Activated effector memory CD4-positive, alpha-beta T cell treated with Interleukin-2 at 50 U/mL for 16 hours (primary cell): Measurements from ENCODE around the gene CACUL1.
"Not testable (repeated sequence)": the region's sequence is repeated elsewhere in the genome, so short reads cannot be mapped to it uniquely, and the experiment has no call there.

Source experiments
- DNase-seq: peaks from one replicate; pipeline ENCODE4 v3.0.0-alpha.2; 2020

Gene CACUL1

GRCh38 chr10:118754556-118755423 is at the start of gene CACUL1:
CACUL1 (minus strand) TSS chr10:118754970; CDS start chr10:118754762, 208 bp downstream.
- DNase-seq: peak; percentile 100

DNA sequence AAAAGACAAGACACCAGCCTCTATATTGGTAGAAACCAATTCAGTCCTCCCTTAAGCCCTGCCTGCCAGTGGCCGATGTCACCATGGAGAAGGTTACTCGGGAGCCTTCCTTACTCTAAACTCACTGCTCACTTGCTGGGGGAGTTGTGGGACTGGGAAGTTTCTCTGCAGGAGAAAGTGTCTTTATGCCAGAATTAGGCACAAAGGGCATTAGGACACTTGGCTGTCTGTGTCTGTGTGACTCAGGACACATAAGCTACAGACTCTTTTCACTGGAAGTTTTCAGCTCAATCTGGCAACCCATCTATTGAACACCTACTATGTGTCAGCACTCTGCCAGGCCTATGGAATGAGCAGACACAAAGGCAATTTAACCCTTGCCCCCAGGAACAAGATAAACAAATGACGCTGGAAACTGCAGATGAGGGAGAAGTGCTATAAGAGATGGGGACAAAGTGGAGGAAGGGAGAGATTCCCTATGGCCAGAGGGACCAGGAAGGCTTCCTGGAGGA is 49.5 kb upstream of the CACUL1 start:
- DNase-seq: no peak

- DNase-seq: no peak
These were observed 47.5 kb upstream of the CACUL1 start for GRCh38 chr10:118802126-118802793.

DNA sequence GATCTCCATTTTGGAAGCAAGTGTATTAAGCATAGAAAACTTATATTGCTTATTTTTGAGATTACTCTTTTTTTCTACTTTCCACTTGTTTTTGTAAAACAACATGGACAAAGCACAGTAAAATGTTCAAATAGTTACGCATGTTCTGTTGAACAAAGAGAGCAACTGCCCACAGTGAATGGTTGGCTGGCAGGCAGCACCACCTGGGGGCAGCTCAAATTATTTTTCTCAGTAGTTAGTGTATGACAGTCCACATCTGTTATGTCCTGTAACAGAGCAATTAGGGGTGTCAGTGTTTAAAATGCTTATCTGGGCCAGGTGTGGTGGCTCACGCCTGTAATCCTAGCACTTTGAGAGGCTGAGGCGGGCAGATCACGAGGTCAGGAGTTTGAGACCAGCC is 46.1 kb upstream of the CACUL1 start:
- DNase-seq: no peak

GRCh38 chr10:118799777-118800176 is 45.0 kb upstream of the CACUL1 start:
- DNase-seq: no peak

DNA sequence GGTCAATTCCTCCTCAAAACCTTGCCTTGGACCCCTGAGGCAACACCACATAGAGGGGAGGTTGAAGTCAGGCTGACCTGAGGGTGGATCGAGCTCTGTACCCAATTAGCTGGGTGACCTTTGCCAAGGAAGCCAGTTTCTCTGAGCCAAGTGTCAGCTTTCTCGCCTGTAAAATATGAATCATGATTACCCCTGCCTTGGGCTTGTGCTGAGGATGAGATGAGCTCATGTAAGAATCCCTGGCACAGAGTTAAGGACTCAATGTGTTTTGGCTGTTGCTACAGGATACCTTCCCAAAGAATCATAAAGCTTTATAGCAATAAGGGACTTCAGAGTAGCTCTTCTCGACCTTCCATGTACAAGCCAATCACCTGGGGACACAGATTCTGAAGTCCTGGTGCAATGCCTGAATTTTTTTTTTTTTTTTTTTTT is 43.5 kb upstream of the CACUL1 start:
- DNase-seq: no peak

DNA sequence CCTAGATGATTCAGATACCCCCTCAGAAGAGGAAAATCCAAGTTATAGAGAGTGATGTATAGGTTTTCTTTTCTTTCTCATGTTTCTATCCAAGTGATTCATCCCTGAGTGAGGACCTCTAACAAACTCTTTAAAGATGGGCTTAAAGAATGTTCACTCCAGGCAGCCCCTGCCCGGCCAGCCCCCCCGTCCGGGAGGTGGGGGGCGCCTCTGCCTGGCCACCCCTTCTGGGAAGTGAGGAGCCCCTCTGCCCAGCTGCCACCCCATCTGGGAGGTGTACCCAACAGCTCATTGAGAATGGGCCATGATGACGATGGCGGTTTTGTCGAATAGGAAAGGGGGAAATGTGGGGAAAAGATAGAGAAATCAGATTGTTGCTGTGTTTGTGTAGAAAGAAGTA is 40.2 kb upstream of the CACUL1 start:
- DNase-seq: not testable (repeated sequence)

DNA sequence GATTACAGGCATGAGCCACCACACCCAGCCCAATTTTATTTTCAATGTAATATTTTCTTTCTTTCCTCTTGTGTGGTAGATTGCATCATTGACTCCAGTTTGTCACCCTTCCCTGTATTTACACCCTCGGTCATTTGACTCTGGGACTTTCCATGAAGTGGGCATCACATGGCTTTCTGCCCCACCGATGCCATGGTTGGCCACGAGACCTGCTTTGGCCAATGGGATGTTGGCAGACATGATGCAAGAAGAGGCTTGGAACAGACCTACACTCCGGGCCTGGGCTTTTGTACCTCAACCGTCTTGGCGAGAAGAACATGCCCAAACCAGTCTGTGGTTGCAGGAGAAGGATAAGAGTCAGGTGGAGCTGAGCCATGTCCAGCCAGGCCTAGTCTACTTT is 38.8 kb upstream of the CACUL1 start:
- no peak for DNase-seq

- DNase-seq: no peak
These were observed 37.8 kb upstream of the CACUL1 start for GRCh38 chr10:118792526-118792925.

- no peak for DNase-seq
These were observed 35.3 kb upstream of the CACUL1 start for GRCh38 chr10:118790058-118790457.

DNA sequence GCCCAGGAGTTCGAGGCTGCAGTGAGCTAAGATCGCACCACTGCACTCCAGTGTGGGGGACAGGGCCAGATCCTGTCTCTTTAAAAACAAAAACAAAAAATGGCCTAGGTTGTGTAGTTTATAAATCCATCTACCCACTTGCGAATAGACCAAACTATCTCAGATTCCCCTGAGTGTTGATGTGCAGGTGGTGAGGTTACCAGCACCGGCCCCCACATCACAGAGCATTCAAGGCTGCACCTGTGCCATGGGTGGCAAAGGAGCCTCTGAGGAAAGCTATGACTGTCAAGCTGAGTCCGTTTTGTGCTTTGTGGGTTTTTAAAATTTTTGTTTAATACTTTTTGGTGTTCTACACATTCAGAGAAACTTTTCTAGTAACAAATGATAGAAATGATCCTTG is 30.8 kb upstream of the CACUL1 start:
- DNase-seq: no peak

DNA sequence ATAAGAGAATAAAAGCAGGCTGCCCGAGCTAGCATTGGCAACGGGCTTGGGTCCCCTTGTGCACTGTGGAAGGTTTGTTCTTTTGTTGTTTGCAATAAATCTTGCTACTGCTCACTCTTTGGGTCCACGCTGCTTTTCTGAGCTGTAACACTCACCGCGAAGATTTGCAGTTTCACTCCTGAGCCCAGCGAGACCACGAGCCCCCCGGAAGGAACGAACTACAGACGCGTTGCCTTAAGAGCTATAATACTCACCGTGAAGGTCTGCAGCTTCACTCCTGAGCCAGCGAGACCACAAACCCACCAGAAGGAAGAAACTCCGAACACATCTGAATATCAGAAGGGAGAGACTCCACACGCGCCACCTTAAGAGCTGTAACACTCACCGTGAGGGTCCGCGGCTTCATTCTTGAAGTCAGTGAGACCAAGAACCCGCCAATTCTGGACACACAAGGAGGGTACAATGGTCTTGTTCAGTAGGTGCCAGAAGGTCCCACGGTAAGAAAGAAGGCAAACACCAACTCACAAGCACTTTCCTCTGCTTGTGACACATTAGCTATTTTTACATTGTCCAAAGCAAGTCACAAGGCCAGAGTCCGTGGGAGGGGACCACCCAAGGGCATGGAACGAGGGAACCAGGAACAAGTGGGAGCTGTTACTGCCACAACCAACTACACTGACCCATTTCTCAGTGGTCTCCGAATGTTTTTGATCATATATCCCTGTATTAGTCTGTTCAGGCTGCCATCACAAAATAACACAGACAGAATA is 29.2 kb upstream of the CACUL1 start:
- no peak for DNase-seq

DNA sequence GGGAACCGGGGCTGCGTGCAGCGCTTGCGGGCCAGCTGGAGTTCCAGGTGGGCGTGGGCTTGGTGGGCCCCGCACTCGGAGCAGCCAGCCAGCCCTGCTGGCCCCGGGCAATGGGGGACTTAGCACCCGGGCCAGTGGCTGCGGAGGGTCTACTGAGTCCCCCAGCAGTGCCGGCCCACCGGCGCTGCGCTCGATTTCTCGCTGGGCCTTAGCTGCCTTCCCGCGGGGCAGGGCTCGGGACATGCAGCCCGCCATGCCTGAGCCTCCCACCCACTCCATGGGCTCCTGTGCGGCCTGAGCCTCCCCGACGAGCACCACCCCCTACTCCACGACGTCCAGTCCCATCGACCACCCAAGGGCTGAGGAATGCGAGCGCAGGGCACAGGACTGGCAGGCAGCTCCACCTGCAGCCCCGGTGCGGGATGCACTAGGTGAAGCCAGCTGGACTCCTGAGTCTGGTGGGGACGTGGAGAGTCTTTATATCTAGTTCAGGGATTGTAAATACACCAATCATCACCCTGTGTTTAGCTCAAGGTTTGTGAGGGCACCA is 28.2 kb upstream of the CACUL1 start:
- DNase-seq: not testable (repeated sequence)

DNA sequence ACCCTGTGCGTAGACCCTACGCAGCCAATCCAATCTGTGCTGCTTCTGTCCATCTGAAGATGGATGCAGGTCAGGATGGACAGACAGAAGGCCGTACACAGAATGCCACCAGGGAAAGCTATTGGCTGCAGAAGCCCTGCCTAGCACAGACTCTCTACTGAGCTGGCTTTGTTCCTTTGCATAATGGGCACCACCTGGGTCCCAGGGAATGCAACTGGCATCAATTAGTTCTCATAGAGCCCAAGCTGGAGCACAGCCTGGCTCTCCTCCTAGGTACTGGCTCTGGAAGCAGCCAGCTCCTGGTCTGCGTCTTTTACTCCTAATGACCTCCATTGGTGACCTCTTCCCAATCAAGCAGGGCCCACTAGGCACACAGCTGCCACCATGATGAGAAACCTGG is 26.8 kb upstream of the CACUL1 start:
- DNase-seq: no peak

DNA sequence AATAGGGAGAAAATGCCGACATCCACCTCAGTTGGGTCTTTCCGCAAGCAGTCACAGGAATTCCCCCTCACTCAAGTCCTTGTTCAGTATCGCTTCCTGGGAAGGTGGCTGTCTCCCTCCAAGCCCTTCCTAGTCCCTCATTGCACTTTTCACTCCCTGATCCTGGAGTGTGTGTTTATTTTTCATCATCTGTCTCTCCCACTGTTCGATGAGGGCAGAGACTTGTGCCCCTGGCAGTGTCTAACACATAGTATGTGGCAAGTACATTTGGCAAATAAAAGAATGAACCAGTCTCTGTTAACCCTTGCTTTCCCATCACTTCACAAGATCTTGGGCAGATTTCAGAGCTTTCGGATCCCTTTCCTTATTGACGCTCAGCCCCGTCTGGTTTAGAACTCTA is 24.0 kb upstream of the CACUL1 start:
- no peak for DNase-seq

DNA sequence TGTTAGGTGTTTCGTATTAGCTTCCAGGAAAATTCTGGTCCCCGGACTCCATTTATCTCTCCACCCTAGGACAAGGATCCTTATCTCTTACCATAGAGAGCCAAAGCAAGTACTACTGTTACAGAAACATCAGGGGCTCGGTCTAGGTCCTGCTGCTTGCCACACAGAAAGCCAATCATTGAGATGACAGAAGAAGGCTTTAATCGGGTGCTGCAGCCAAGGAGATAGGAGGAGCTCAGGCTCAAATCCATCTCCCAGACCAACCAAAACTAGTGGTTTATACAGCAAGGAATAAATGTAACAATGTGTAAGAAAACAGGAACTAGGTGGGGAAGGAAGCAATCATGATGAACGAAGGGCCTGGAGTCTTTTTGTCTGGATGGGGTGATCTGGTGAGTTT is 22.2 kb upstream of the CACUL1 start:
- no peak for DNase-seq

- no peak for DNase-seq
These were observed 21.3 kb upstream of the CACUL1 start for GRCh38 chr10:118776033-118776432.

DNA sequence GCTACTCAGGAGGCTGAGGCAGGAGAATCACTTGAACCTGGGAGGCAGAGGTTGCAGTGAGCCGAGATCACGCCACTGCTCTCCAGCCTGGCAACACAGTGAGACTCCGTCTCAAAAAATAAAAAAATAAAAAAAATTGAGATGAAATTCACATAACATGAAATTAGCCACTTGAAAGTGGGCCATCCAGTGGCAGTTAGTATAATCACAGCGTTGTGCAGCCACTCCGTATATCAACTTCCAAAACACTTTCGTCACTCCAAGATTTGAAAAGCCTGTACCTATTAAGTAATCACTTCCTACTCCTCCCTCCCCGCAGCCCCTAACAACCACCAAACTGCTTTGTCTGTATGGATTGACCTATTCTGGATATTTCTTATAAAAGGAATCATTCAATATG is 20.7 kb upstream of the CACUL1 start:
- DNase-seq: no peak

GRCh38 chr10:118773041-118773440 is 18.3 kb upstream of the CACUL1 start:
- no peak for DNase-seq

GRCh38 chr10:118771976-118772375 is 17.2 kb upstream of the CACUL1 start:
- no peak for DNase-seq

DNA sequence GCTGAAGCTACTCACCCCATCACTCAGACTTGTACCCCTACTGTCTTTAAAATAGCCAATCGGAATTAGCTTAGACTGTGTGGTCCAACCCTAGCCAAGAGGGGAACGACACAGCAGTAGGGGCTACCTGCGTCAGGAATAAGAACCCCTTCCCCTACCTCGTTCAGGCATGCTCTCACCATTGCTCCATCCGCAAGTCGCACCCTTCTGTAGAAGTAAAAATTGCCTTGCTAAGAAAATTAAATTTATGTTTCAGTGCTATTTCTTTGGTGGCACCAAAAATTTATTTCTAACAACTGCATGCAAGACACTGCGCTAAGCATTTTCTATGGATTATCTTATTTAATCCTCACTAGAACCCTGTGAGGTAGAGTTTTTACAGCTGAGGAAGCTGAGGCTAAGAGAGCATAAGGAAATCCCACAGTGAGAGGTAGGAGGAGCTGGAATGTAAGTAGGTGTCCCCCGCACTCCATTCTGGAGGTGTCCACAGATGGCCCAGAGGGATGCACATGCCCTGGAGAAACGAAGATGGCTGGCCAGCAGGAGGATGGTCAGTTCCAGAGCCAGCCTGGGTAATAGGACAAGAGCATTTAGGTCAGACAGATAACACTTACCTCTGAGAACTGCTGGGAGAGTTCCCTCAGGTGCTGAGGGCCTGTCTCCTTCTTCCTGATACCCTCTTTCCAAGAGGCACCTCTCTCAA is 15.3 kb upstream of the CACUL1 start:
- no peak for DNase-seq
